K562 (cell line): ENCODE results near the gene SLC39A7. TPM values are rescaled to one million over a fixed set of nuclear protein-coding genes. Genes with fewer than 3 reads are reported as not detected.

Experiments used
- BHLHE40 ChIP-seq: IDR thresholded peaks from 2 replicates; pipeline ENCODE4 v1.6.1; 2011; ENCODE audit warnings: low read length, improper control_type of control experiment
- CCNT2 ChIP-seq: IDR thresholded peaks from 2 replicates; pipeline ENCODE4 v1.6.1; 2011; ENCODE audit warnings: borderline replicate concordance, low read depth, mild to moderate bottlenecking, moderate library complexity, mixed read lengths, low read length; ENCODE audit not compliant: insufficient read length; ENCODE audit errors: extremely low read depth
- CGGBP1 ChIP-seq: fragments of 250-450 bp; sonication (Bioruptor Pico); IDR thresholded peaks from 2 replicates; pipeline ENCODE4 v1.9.0; 2021; ENCODE audit warnings: mild to moderate bottlenecking
- GTF3C2 ChIP-seq: IDR thresholded peaks from 3 replicates; pipeline ENCODE4 v1.6.1; 2011; ENCODE audit warnings: borderline replicate concordance, mild to moderate bottlenecking, moderate library complexity; ENCODE audit not compliant: insufficient read length; ENCODE audit errors: extremely low read depth
- HNRNPL ChIP-seq: fragments of 200-400 bp; formaldehyde crosslinking; IDR thresholded peaks from 2 replicates; pipeline ENCODE4 v1.6.1; 2017; ENCODE audit warnings: low read depth, mild to moderate bottlenecking, low read length
- HNRNPLL ChIP-seq: fragments of 200-400 bp; formaldehyde crosslinking; IDR thresholded peaks from 2 replicates; pipeline ENCODE4 v1.6.1; 2017; ENCODE audit warnings: low read length, low read depth, mild to moderate bottlenecking; ENCODE audit not compliant: poor library complexity, severe bottlenecking
- MAFK ChIP-seq: IDR thresholded peaks from 2 replicates; pipeline ENCODE4 v1.6.1; 2011; ENCODE audit warnings: low read length, improper control_type of control experiment
- NONO ChIP-seq, 2 experiments: fragments of 200-400 bp in 1 of 2; fragments of 450-650 bp in 1 of 2; formaldehyde crosslinking in 1 of 2; IDR thresholded peaks; 2 replicates each; pipeline ENCODE4 v1.6.1; 2017; ENCODE audit warnings: low read depth in 2 of 2, mild to moderate bottlenecking in 2 of 2, moderate library complexity in 2 of 2, low read length in 1 of 2
- POLR2AphosphoS2 ChIP-seq: IDR thresholded peaks from 2 replicates; pipeline ENCODE4 v1.6.1; 2012; ENCODE audit warnings: low read length, improper control_type of control experiment
- SPI1 ChIP-seq: IDR thresholded peaks from 2 replicates; pipeline ENCODE4 v1.6.1; 2011; ENCODE audit warnings: low read depth, low read length, control low read depth, borderline replicate concordance
- TCF7L2 ChIP-seq: fragments of 150-350 bp; IDR thresholded peaks from 2 replicates; pipeline ENCODE4 v1.6.1; 2016; ENCODE audit warnings: low read depth, mild to moderate bottlenecking, low read length, moderate library complexity
- U2AF1 ChIP-seq: fragments of 200-400 bp; formaldehyde crosslinking; optimal IDR thresholded peaks from 2 replicates; pipeline ENCODE3; 2017; ENCODE audit warnings: mild to moderate bottlenecking, low read depth, low read length, moderate library complexity
- UBTF ChIP-seq, 2 experiments: IDR thresholded peaks; 2 replicates each; pipeline ENCODE4 v1.6.1; 2012; ENCODE audit warnings: improper control_type of control experiment in 2 of 2, low read depth in 2 of 2, low read length in 2 of 2, borderline replicate concordance in 1 of 2
- ZBTB49 ChIP-seq: sonication (generic); formaldehyde crosslinking; IDR thresholded peaks from 2 replicates; pipeline ENCODE4 v1.8.0; 2022; ENCODE audit warnings: missing genetic modification reagents, mild to moderate bottlenecking, borderline replicate concordance
- ZEB2 ChIP-seq: fragments of 450-650 bp; IDR thresholded peaks from 2 replicates; pipeline ENCODE4 v1.6.1; 2016
- ZNF133 ChIP-seq: fragments of 250-450 bp; sonication (Bioruptor Pico); IDR thresholded peaks from 2 replicates; pipeline ENCODE4 v1.4.0; 2020; ENCODE audit warnings: mild to moderate bottlenecking
- ZNF140 ChIP-seq: fragments of 250-450 bp; sonication (Bioruptor Pico); IDR thresholded peaks from 2 replicates; pipeline ENCODE4 v1.8.0; 2021; ENCODE audit warnings: moderate library complexity, mild to moderate bottlenecking, inconsistent platforms
- ZNF561 ChIP-seq: fragments of 450-650 bp; formaldehyde crosslinking; conservative IDR thresholded peaks from 2 replicates; pipeline ENCODE4 v1.4.0; 2020; ENCODE audit warnings: mild to moderate bottlenecking, moderate library complexity
- polyA plus RNA-seq, 8 experiments: library from polyadenylated mRNA; depleted of rRNA in 4 of 8; stranded (reverse) in 5 of 8; unstranded in 3 of 8; fragments of >200 nt; fragmentation: Nextera tagmentation in 2 of 8; fragmentation: Illumina TruSeq in 1 of 8; extraction: Ambion mirVana in 2 of 8; extraction: Trizol in 1 of 8; gene quantifications; 2 replicates each; pipeline versions ENCODE4 v1.2.1 to v1.2.3, GENCODE V29; 2011 to 2014; ENCODE audit warnings: inconsistent platforms in 1 of 8, missing spikeins in 1 of 8
- total RNA-seq, 7 experiments: library from RNA; depleted of rRNA in 6 of 7; stranded (reverse); fragments of >200 nt in 6 of 7; fragmentation: Illumina TruSeq in 2 of 7; extraction: Trizol in 2 of 7; gene quantifications; 2 replicates each; pipeline versions ENCODE4 v1.2.1 to v1.2.3, GENCODE V29; 2011 to 2021; ENCODE audit warnings: low replicate concordance in 1 of 7

SLC39A7 gene
- total and polyA plus RNA-seq, 9 of the 15 experiments (the other 6 are each of a cell fraction or from before 2014, with no cell fraction given) = 21.7 to 169 (median 121) TPM

GRCh38 chr6:33183071-33183683 is 17.5 kb upstream of the SLC39A7 start (continued):
- TF ChIP-seq HNRNPLL (no peak), CGGBP1 (CRISPR knock-in tag) (no peak), HNRNPL (no peak), ZEB2 (no peak), CCNT2 (no peak), ZNF133 (CRISPR knock-in tag) (no peak), ZNF561 (CRISPR knock-in tag) (no peak), SPI1 (peak; percentile 81), TCF7L2 (no peak), MAFK (no peak), POLR2AphosphoS2 (no peak), GTF3C2 (no peak), ZBTB49 (CRISPR knock-in tag) (no peak), U2AF1 (no peak), UBTF (IDR thresholded peaks at IDR 0.05; ENCODE audit: borderline replicate concordance in 1 of 2, low read depth in 2 of 2, low read length in 2 of 2) (no peak), BHLHE40 (no peak), NONO (IDR thresholded peaks at IDR 0.05; ENCODE audit: low read depth in 2 of 2, low read length in 1 of 2) (no peak), ZNF140 (CRISPR knock-in tag) (no peak)
